ENCODE results near the gene TCP1. TPM values are rescaled to one million over a fixed set of nuclear protein-coding genes. Genes with fewer than 3 reads are reported as not detected.
"Not testable (repeated sequence)": the region's sequence is repeated elsewhere in the genome, so short reads cannot be mapped to it uniquely, and the experiment has no call there.

The TCP1 gene
- total RNA-seq, 4 donors from 2014 or later: 68.8 to 233 (median 135) TPM

GRCh38 chr6:159751448-159751847 is 38.0 kb downstream of the TCP1 start:
- Histone ChIP-seq H3K4me3 (no peak overlapping the region), H3K4me1 (no peaks in the 10 kb centered on the region), H3K36me3 (peaks cover 4 to 96% (median 5%) of the 10 kb centered on the region in 3 donors), H3K9me3 (no peaks in the 10 kb centered on the region), H3K27me3 (no peaks in the 10 kb centered on the region), H3K27ac (no peak overlapping the region)
- no peak for TF ChIP-seq POLR2A (IDR thresholded peaks at IDR 0.05)
- no peak for DNase-seq

GRCh38 chr6:159748127-159748526 is 41.3 kb downstream of the TCP1 start:
- H3K36me3 ChIP-seq: peaks cover 4 to 99% (median 5%) of the 10 kb centered on the region in 3 donors
- not testable (repeated sequence) for H3K4me3 ChIP-seq, H3K27me3 ChIP-seq, H3K4me1 ChIP-seq, H3K9me3 ChIP-seq, DNase-seq, H3K27ac ChIP-seq

DNA sequence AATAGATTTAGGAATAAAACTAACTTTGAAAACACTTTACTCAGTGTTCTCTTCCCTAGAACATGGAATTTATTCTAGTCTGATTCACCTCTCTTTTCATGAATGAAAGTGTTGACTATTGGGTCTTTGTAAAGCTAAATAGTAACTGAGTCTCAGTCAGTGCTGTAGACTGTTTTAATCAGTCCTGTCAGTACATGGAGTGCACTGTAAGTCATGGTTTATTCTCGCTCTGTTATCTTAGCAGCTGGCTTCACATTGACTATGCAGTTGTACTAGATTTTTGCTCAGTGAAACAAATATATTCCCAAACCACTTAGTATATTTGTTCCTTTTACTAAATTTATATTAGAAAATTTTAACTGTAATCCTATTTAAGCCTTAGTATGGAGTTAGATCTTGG is 42.6 kb downstream of the TCP1 start:
- no peak for DNase-seq
- TF ChIP-seq POLR2A (IDR thresholded peaks at IDR 0.05) (no peak), CTCF (IDR thresholded peaks at IDR 0.05) (no peak)
- H3K36me3 ChIP-seq: peaks cover 4 to 99% (median 4%) of the 10 kb centered on the region in 3 donors
- no peaks in the 10 kb centered on the region for H3K27me3 ChIP-seq
- no peak overlapping the region for H3K27ac ChIP-seq
- H3K4me1 ChIP-seq: no peaks in the 10 kb centered on the region
- H3K9me3 ChIP-seq: no peaks in the 10 kb centered on the region
- no peak overlapping the region for H3K4me3 ChIP-seq

DNA sequence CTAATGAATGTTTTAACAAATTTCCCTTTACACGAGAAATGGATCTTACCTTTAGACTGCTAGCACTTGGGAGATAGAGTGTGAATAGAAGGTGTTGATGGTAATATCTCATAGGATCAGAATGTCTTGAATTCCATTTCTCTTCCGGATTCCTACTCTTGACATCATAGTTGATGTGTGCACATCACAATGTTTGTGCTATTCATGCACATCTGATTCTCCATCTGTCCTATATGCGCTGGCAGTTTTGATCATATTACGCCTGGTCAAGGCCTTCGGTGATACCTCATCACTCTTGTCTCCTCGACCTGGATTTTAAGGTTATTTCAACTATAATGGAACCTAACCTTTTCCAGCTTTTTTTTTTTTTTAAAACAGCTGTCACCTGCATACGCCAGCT is 44.3 kb downstream of the TCP1 start:
- Histone ChIP-seq H3K9me3 (no peaks in the 10 kb centered on the region), H3K36me3 (peaks cover 0 to 98% (median 4%) of the 10 kb centered on the region in 3 donors), H3K4me3 (no peak overlapping the region), H3K4me1 (no peaks in the 10 kb centered on the region), H3K27me3 (no peaks in the 10 kb centered on the region), H3K27ac (no peak overlapping the region)
- TF ChIP-seq POLR2A (IDR thresholded peaks at IDR 0.05) (no peak), CTCF (IDR thresholded peaks at IDR 0.05) (no peak)
- no peak for DNase-seq

GRCh38 chr6:159742165-159742564 is 47.2 kb downstream of the TCP1 start:
- Histone ChIP-seq H3K27ac (no peak overlapping the region), H3K9me3 (no peaks in the 10 kb centered on the region), H3K4me3 (no peak overlapping the region), H3K27me3 (no peaks in the 10 kb centered on the region), H3K36me3 (peaks cover 0 to 90% (median 2%) of the 10 kb centered on the region in 3 donors), H3K4me1 (no peaks in the 10 kb centered on the region)
- DNase-seq: no peak
- no peak for TF ChIP-seq POLR2A (IDR thresholded peaks at IDR 0.05)
- no peak for TF ChIP-seq CTCF (IDR thresholded peaks at IDR 0.05)

DNA sequence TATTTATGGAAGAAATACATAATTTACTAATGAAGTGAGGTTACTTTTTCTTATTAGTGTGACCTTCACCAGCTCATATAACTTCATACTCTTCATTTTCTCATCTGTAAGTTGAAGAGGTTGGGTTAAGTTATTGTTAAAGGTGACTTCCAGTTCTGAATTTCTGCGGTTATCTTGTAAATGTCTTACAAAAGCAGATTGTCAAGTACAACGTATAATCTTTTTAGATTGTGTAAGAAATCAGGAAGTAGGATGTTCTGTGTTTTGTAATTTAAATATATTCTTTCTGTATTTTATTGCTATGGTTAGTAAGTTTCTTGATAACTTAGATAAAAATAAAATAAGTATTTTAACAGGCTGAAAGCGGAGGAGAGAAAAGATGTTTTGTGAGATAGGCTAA is 50.1 kb downstream of the TCP1 start:
- TF ChIP-seq CTCF (IDR thresholded peaks at IDR 0.05) (no peak), POLR2A (IDR thresholded peaks at IDR 0.05) (no peak)
- no peak for DNase-seq
- no peak overlapping the region for H3K27ac ChIP-seq
- H3K36me3 ChIP-seq: peaks cover 0 to 68% (median 0%) of the 10 kb centered on the region in 3 donors
- H3K4me1 ChIP-seq: peaks cover 0 to 5% (median 0%) of the 10 kb centered on the region in 4 donors
- H3K4me3 ChIP-seq: no peak overlapping the region
- no peaks in the 10 kb centered on the region for H3K27me3 ChIP-seq
- H3K9me3 ChIP-seq: no peaks in the 10 kb centered on the region

GRCh38 chr6:159736908-159737307 is 52.5 kb downstream of the TCP1 start:
- Histone ChIP-seq H3K27me3 (no peaks in the 10 kb centered on the region), H3K27ac (no peak overlapping the region), H3K4me3 (no peak overlapping the region), H3K9me3 (no peaks in the 10 kb centered on the region), H3K4me1 (peaks cover 0 to 5% (median 2%) of the 10 kb centered on the region in 4 donors), H3K36me3 (peaks cover 0 to 43% (median 0%) of the 10 kb centered on the region in 3 donors)
- TF ChIP-seq CTCF (IDR thresholded peaks at IDR 0.05) (no peak), POLR2A (IDR thresholded peaks at IDR 0.05) (no peak)
- no peak for DNase-seq

DNA sequence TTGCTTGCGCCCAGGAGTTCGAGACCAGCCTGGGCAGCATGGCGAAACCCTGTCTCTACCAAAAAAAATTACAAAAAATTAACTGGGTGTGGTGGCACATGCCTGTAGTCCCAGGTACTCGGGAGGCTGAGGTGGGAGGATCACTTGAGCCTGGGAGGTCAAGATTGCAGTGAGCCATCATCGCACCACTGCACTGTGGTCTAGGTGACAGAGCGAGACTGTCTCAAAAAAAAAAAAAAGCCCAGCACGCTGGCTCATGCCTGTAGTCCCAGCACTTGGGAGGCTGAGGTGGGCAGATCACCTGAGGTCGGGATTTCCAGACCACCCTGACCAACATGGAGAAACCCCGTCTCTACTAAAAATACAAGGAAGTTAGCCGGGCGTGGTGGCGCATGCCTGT is 56.0 kb downstream of the TCP1 start:
- not testable (repeated sequence) for H3K4me3 ChIP-seq, H3K27ac ChIP-seq, DNase-seq, H3K27me3 ChIP-seq, H3K9me3 ChIP-seq
- Histone ChIP-seq H3K4me1 (peaks cover 0 to 21% (median 12%) of the 10 kb centered on the region in 4 donors), H3K36me3 (peaks cover 0 to 17% (median 0%) of the 10 kb centered on the region in 3 donors)

DNA sequence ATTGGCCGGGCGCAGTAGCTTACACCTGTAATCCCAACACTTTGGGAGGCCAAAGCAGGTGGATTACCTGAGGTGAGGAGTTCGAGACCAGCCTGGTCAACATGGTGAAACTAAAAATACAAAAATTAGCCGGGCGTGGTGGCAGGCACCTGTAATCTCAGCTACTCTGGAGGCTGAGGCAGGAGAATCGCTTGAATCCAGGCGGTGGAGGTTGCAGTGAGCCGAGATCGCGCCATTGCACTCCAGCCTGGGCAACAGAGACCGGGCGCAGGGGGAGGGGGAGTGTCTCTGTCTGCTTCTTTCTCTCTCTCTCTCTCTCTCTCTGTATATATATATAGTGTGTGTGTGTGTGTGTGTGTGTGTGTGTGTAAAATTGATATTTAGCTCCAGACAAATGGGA is 56.9 kb downstream of the TCP1 start:
- peaks cover 0 to 21% (median 12%) of the 10 kb centered on the region in 4 donors for H3K4me1 ChIP-seq
- H3K27ac ChIP-seq, H3K27me3 ChIP-seq, H3K9me3 ChIP-seq, H3K4me3 ChIP-seq, H3K36me3 ChIP-seq, DNase-seq: not testable (repeated sequence)
